HepG2 (cell line): ENCODE data around the gene ABI3BP. TPM values are rescaled to one million over a fixed set of nuclear protein-coding genes. Genes with fewer than 3 reads are reported as not detected.

ENCODE experiments used
- ATAC-seq: fragments of 200-7000 bp; cut with Tn5 transposase; 3 replicates; pipeline ENCODE4 v1.9.1; 2020; ENCODE audit warnings: mild to moderate bottlenecking, moderate library complexity
- BruUV-seq: library from RNA; stranded (reverse); fragments of 400-500 nt; replicated peaks from 2 replicates; lab custom pipeline; 2021; lab: Mats Ljungman, UMichigan
- CTCF ChIA-PET: fragments of 300-600 bp; formaldehyde crosslinking; extraction: SDS; loops from one replicate; lab custom pipeline; 2021; ENCODE audit warnings: low total read pairs, inconsistent platforms, low intra/inter-chr PET ratio; lab: Yijun Ruan, JAX
- POLR2A ChIA-PET: fragments of 350-600 bp; sonication (Branson Sonifier 250); formaldehyde crosslinking; loops from one replicate; lab custom pipeline; 2020; ENCODE audit warnings: antibody characterized with exemption, inconsistent platforms; lab: Yijun Ruan, JAX
- DNase-seq: peaks from one replicate; pipeline ENCODE4 v3.0.0-alpha.2; 2015; ENCODE audit warnings: low spot score
- FAIRE-seq: peaks from 3 replicates; lab custom pipeline; 2011; peaks lifted over from hg19 to GRCh38; lab: Jason Lieb, UNC
- H2AFZ ChIP-seq: one replicate; pipeline ENCODE4 v1.6.1; 2011; ENCODE audit warnings: low read length, inconsistent platforms
- H3K27ac ChIP-seq: fragments of 300-600 bp; 3 replicates; pipeline ENCODE4 v1.8.0; 2011; ENCODE audit warnings: mixed run types, mild to moderate bottlenecking, mixed read lengths, low read length, inconsistent platforms; ENCODE audit not compliant: insufficient read depth; ENCODE audit errors: extremely low read length
- H3K27me3 ChIP-seq, 2 experiments: fragments of 200-600 bp in 1 of 2; 2 replicates in 1 of 2; 3 replicates in 1 of 2; pipeline versions ENCODE4 v1.6.0 to v1.8.0; 2011; ENCODE audit warnings: low read length in 2 of 2, mild to moderate bottlenecking in 2 of 2, moderate library complexity in 2 of 2, inconsistent platforms in 1 of 2; ENCODE audit not compliant: insufficient read depth in 2 of 2, control insufficient read depth in 1 of 2
- H3K36me3 ChIP-seq, 2 experiments: fragments of 200-600 bp in 1 of 2; replicated peaks in 1 of 2; 2 replicates in 1 of 2; 3 replicates in 1 of 2; pipeline versions ENCODE4 v1.5.1 to v1.8.0; 2011; ENCODE audit warnings: low read length in 2 of 2, inconsistent platforms in 1 of 2; ENCODE audit not compliant: insufficient read depth in 2 of 2, control insufficient read depth in 1 of 2
- H3K4me1 ChIP-seq: 2 replicates; pipeline ENCODE4 v1.5.1; 2012; ENCODE audit warnings: low read length, inconsistent platforms; ENCODE audit not compliant: insufficient read depth
- H3K4me2 ChIP-seq: 2 replicates; pipeline ENCODE4 v1.6.0; 2011; ENCODE audit warnings: low read depth, low read length, inconsistent platforms
- H3K4me3 ChIP-seq, 3 experiments: fragments of 200-600 bp in 1 of 3; sonication (generic), shearing (Covaris generic) in 1 of 3; replicated peaks in 1 of 3; 2 replicates each; pipeline ENCODE4 v1.5.1; 2011 to 2016; ENCODE audit warnings: low read length in 3 of 3, inconsistent platforms in 2 of 3, low read depth in 2 of 3, mild to moderate bottlenecking in 2 of 3, control low read depth in 1 of 3, mixed read lengths in 1 of 3; ENCODE audit not compliant: insufficient read depth in 1 of 3
- H3K79me2 ChIP-seq: one replicate; pipeline ENCODE4 v1.6.1; 2011; ENCODE audit warnings: low read length, inconsistent platforms; ENCODE audit not compliant: insufficient read depth
- H3K9ac ChIP-seq: 2 replicates; pipeline ENCODE4 v1.6.0; 2011; ENCODE audit warnings: mild to moderate bottlenecking, low read depth, low read length, inconsistent platforms; ENCODE audit not compliant: insufficient read depth
- H3K9me3 ChIP-seq: 2 replicates; pipeline ENCODE4 v1.5.1; 2012; ENCODE audit warnings: mild to moderate bottlenecking, low read length
- H4K20me1 ChIP-seq: 2 replicates; pipeline ENCODE4 v1.6.0; 2011; ENCODE audit warnings: inconsistent platforms, mild to moderate bottlenecking, low read length, moderate library complexity; ENCODE audit not compliant: insufficient read depth
- ATRX ChIP-seq: sonication (generic); formaldehyde crosslinking; IDR thresholded peaks from 2 replicates; pipeline ENCODE4 v1.4.0; 2020; ENCODE audit warnings: missing genetic modification reagents, borderline replicate concordance
- BORCS8-MEF2B ChIP-seq: sonication (generic); formaldehyde crosslinking; IDR thresholded peaks from 2 replicates; pipeline ENCODE4 v1.8.0; 2022; ENCODE audit warnings: mild to moderate bottlenecking, missing genetic modification reagents
- MYC ChIP-seq: sonication (generic); formaldehyde crosslinking; IDR thresholded peaks from 2 replicates; pipeline ENCODE4 v1.9.0; 2021; ENCODE audit warnings: missing genetic modification reagents, borderline replicate concordance
- NBN ChIP-seq: fragments of 450-650 bp; conservative IDR thresholded peaks from 2 replicates; pipeline ENCODE4 v1.6.1; 2017
- NCOA5 ChIP-seq: sonication (generic); formaldehyde crosslinking; IDR thresholded peaks from 2 replicates; pipeline ENCODE4 v1.4.0; 2020; ENCODE audit warnings: missing genetic modification reagents
- NFKB2 ChIP-seq: sonication (generic); formaldehyde crosslinking; IDR thresholded peaks from 2 replicates; pipeline ENCODE4 v1.4.0; 2020; ENCODE audit warnings: missing genetic modification reagents, borderline replicate concordance
- RAD21 ChIP-seq: fragments of 450-650 bp; formaldehyde crosslinking; IDR thresholded peaks from 2 replicates; pipeline ENCODE4 v1.5.0; 2020; ENCODE audit warnings: mild to moderate bottlenecking
- ZBTB20 ChIP-seq: sonication (generic); formaldehyde crosslinking; IDR thresholded peaks from 2 replicates; pipeline ENCODE4 v1.8.1; 2023; ENCODE audit warnings: missing genetic modification reagents, low read depth, mild to moderate bottlenecking, borderline replicate concordance
- ZEB1 ChIP-seq: IDR thresholded peaks from 2 replicates; pipeline ENCODE4 v1.6.1; 2012; ENCODE audit warnings: mild to moderate bottlenecking, low read depth, inconsistent platforms; ENCODE audit not compliant: insufficient replicate concordance
- ZFP36L2 ChIP-seq: sonication (generic); formaldehyde crosslinking; IDR thresholded peaks from 2 replicates; pipeline ENCODE4 v1.4.0; 2020; ENCODE audit warnings: missing genetic modification reagents
- ZNF235 ChIP-seq: sonication (generic); formaldehyde crosslinking; IDR thresholded peaks from 2 replicates; pipeline ENCODE4 v1.8.1; 2023; ENCODE audit warnings: mild to moderate bottlenecking, missing genetic modification reagents, borderline replicate concordance
- ZNF34 ChIP-seq: sonication (generic); formaldehyde crosslinking; IDR thresholded peaks from 2 replicates; pipeline ENCODE4 v1.4.0; 2020; ENCODE audit warnings: mild to moderate bottlenecking, missing genetic modification reagents, borderline replicate concordance
- ZNF354B ChIP-seq: sonication (generic); formaldehyde crosslinking; IDR thresholded peaks from 2 replicates; pipeline ENCODE4 v1.8.0; 2022; ENCODE audit warnings: mild to moderate bottlenecking, missing genetic modification reagents
- ZNF510 ChIP-seq: sonication (generic); formaldehyde crosslinking; IDR thresholded peaks from 2 replicates; pipeline ENCODE4 v1.4.0; 2020; ENCODE audit warnings: low read depth, mild to moderate bottlenecking, missing genetic modification reagents
- ZNF572 ChIP-seq: sonication (generic); formaldehyde crosslinking; IDR thresholded peaks from 2 replicates; pipeline ENCODE4 v1.5.1; 2020; ENCODE audit warnings: mild to moderate bottlenecking, missing genetic modification reagents
- ZNF768 ChIP-seq: sonication (generic); formaldehyde crosslinking; IDR thresholded peaks from 2 replicates; pipeline ENCODE4 v1.4.0; 2020; ENCODE audit warnings: missing genetic modification reagents
- WGBS: methylation state at CpG from one replicate; pipeline ENCODE4 v1.1.6; 2017; ENCODE audit warnings: low lambda C conversion rate; 5-methylcytosine and 5-hydroxymethylcytosine counted together
- in situ Hi-C: cut with HindIII; loops from 2 replicates; pipeline ENCODE4 v1.10.0; 2017; ENCODE audit warnings: low pct_unique_long_range_greater_than_20kb; ENCODE audit not compliant: extremely low pct_ligation_motif_present
- intact Hi-C: fragments of 100-400 bp; cut with micrococcal nuclease; formaldehyde crosslinking; loops from one replicate; pipeline ENCODE4 v1.10.0; 2022; ENCODE audit not compliant: unreplicated experiment
- polyA plus RNA-seq, 8 experiments: library from polyadenylated mRNA; depleted of rRNA in 3 of 8; stranded (reverse) in 7 of 8; unstranded in 1 of 8; fragments of >200 nt; fragmentation: Illumina TruSeq in 4 of 8; extraction: Trizol in 4 of 8; gene quantifications; 2 replicates each; pipeline versions ENCODE4 v1.2.1 to v1.2.3, GENCODE V29; 2011 to 2016; ENCODE audit warnings: low read depth in 4 of 8, missing spikeins in 1 of 8, mixed read lengths in 1 of 8; ENCODE audit not compliant: insufficient read depth in 1 of 8
- total RNA-seq, 5 experiments: library from RNA; depleted of rRNA; stranded (reverse); fragments of >200 nt; fragmentation: Illumina TruSeq; extraction: Trizol; gene quantifications; 2 replicates each; pipeline ENCODE4 v1.2.3, GENCODE V29; 2016; ENCODE audit warnings: low read depth in 1 of 5
- TF ChIP-seq, protein P1 (sequence below): sonication (generic); formaldehyde crosslinking; IDR thresholded peaks from 2 replicates; pipeline ENCODE4 v1.4.0; 2020; ENCODE audit warnings: missing genetic modification reagents
- TF ChIP-seq, protein P2 (sequence below): sonication (generic); formaldehyde crosslinking; IDR thresholded peaks from 2 replicates; pipeline ENCODE4 v1.5.0; 2020; ENCODE audit warnings: missing genetic modification reagents
- TF ChIP-seq, protein P3 (sequence below): sonication (generic); formaldehyde crosslinking; IDR thresholded peaks from 2 replicates; pipeline ENCODE4 v1.4.0; 2020; ENCODE audit warnings: missing genetic modification reagents, borderline replicate concordance

The ABI3BP gene
- total and polyA plus RNA-seq, 2 of the 13 experiments (the other 11 are each of a cell fraction or from before 2014, with no cell fraction given): not detected

DNA sequence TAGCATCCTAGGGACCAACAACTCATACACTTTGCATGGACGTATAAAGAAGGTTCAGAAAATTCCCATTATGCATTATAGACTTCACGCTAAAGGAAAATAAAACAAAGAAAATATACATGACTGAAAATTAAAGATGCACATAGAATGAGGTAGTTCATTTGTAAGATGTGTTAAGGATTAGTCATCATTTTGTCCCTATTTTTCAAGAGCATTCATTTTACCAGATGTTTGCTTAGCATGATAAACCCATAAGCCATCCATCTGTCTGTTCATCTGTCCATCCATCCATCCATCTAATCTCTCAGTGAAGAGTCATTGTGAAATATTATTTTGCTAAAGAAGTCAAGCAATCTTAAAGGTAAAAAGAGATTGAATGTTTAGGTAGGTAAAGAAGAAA is 203.6 kb downstream of the ABI3BP start:
- no peak for DNase-seq
- BruUV-seq: no TSS peak
- Histone ChIP-seq H3K4me3 (no peak overlapping the region), H3K9ac (no peak overlapping the region), H2AFZ (no peak overlapping the region), H3K27me3 (no peaks in the 10 kb centered on the region), H4K20me1 (no peaks in the 10 kb centered on the region), H3K79me2 (no peaks in the 10 kb centered on the region), H3K9me3 (0 out of 2 replicates have a peak, but pooled peaks cover 4% of the 10 kb centered on the region), H3K27ac (no peak overlapping the region), H3K4me1 (no peaks in the 10 kb centered on the region), H3K36me3 (no peaks in the 10 kb centered on the region), H3K4me2 (no peak overlapping the region)
- TF ChIP-seq, protein P1, sequence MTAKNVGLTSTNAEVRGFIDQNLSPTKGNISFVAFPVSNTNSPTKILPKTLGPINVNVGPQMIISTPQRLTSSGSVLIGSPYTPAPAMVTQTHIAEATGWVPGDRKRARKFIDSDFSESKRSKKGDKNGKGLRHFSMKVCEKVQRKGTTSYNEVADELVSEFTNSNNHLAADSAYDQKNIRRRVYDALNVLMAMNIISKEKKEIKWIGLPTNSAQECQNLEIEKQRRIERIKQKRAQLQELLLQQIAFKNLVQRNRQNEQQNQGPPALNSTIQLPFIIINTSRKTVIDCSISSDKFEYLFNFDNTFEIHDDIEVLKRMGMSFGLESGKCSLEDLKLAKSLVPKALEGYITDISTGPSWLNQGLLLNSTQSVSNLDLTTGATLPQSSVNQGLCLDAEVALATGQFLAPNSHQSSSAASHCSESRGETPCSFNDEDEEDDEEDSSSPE: no peak
- TF ChIP-seq NBN: no peak
- TF ChIP-seq BORCS8-MEF2B (CRISPR knock-in tag): no peak
- no peak for TF ChIP-seq ZNF34 (CRISPR knock-in tag)
- TF ChIP-seq ATRX: no peak
- TF ChIP-seq, protein P2, sequence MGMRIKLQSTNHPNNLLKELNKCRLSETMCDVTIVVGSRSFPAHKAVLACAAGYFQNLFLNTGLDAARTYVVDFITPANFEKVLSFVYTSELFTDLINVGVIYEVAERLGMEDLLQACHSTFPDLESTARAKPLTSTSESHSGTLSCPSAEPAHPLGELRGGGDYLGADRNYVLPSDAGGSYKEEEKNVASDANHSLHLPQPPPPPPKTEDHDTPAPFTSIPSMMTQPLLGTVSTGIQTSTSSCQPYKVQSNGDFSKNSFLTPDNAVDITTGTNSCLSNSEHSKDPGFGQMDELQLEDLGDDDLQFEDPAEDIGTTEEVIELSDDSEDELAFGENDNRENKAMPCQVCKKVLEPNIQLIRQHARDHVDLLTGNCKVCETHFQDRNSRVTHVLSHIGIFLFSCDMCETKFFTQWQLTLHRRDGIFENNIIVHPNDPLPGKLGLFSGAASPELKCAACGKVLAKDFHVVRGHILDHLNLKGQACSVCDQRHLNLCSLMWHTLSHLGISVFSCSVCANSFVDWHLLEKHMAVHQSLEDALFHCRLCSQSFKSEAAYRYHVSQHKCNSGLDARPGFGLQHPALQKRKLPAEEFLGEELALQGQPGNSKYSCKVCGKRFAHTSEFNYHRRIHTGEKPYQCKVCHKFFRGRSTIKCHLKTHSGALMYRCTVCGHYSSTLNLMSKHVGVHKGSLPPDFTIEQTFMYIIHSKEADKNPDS (CRISPR knock-in tag): no peak
- TF ChIP-seq ZNF768 (CRISPR knock-in tag): no peak
- TF ChIP-seq, protein P3, sequence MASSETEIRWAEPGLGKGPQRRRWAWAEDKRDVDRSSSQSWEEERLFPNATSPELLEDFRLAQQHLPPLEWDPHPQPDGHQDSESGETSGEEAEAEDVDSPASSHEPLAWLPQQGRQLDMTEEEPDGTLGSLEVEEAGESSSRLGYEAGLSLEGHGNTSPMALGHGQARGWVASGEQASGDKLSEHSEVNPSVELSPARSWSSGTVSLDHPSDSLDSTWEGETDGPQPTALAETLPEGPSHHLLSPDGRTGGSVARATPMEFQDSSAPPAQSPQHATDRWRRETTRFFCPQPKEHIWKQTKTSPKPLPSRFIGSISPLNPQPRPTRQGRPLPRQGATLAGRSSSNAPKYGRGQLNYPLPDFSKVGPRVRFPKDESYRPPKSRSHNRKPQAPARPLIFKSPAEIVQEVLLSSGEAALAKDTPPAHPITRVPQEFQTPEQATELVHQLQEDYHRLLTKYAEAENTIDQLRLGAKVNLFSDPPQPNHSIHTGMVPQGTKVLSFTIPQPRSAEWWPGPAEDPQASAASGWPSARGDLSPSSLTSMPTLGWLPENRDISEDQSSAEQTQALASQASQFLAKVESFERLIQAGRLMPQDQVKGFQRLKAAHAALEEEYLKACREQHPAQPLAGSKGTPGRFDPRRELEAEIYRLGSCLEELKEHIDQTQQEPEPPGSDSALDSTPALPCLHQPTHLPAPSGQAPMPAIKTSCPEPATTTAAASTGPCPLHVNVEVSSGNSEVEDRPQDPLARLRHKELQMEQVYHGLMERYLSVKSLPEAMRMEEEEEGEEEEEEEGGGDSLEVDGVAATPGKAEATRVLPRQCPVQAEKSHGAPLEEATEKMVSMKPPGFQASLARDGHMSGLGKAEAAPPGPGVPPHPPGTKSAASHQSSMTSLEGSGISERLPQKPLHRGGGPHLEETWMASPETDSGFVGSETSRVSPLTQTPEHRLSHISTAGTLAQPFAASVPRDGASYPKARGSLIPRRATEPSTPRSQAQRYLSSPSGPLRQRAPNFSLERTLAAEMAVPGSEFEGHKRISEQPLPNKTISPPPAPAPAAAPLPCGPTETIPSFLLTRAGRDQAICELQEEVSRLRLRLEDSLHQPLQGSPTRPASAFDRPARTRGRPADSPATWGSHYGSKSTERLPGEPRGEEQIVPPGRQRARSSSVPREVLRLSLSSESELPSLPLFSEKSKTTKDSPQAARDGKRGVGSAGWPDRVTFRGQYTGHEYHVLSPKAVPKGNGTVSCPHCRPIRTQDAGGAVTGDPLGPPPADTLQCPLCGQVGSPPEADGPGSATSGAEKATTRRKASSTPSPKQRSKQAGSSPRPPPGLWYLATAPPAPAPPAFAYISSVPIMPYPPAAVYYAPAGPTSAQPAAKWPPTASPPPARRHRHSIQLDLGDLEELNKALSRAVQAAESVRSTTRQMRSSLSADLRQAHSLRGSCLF (CRISPR knock-in tag): no peak
- no peak for TF ChIP-seq NFKB2 (CRISPR knock-in tag)
- no peak for TF ChIP-seq ZNF354B (CRISPR knock-in tag)
- no peak for TF ChIP-seq ZBTB20 (CRISPR knock-in tag)
- TF ChIP-seq MYC (CRISPR knock-in tag): no peak
- TF ChIP-seq RAD21 (CRISPR knock-in tag): no peak
- no peak for TF ChIP-seq ZNF235 (CRISPR knock-in tag)
- no peak for TF ChIP-seq NCOA5 (CRISPR knock-in tag)
- no peak for TF ChIP-seq ZEB1
- TF ChIP-seq ZNF510 (CRISPR knock-in tag): no peak
- TF ChIP-seq ZNF572: no peak
- no peak for TF ChIP-seq ZFP36L2
- in situ Hi-C loops: no loop called here
- ChIA-PET POLR2A (no interaction called here), CTCF (no interaction called here)
- WGBS: 38% methylated on average over 2 of the region's 2 CpGs
- no peak for FAIRE-seq
- no peak for ATAC-seq
- intact Hi-C loops: no loop called here
